ENCODE results near the gene SGTA. TPM values are rescaled to one million over a fixed set of nuclear protein-coding genes. Genes with fewer than 3 reads are reported as not detected.

The SGTA gene
- total and polyA plus RNA-seq, 2 of the 13 experiments (the other 11 are each of a cell fraction or from before 2014, with no cell fraction given), result 43.9 to 47.4 TPM

DNA sequence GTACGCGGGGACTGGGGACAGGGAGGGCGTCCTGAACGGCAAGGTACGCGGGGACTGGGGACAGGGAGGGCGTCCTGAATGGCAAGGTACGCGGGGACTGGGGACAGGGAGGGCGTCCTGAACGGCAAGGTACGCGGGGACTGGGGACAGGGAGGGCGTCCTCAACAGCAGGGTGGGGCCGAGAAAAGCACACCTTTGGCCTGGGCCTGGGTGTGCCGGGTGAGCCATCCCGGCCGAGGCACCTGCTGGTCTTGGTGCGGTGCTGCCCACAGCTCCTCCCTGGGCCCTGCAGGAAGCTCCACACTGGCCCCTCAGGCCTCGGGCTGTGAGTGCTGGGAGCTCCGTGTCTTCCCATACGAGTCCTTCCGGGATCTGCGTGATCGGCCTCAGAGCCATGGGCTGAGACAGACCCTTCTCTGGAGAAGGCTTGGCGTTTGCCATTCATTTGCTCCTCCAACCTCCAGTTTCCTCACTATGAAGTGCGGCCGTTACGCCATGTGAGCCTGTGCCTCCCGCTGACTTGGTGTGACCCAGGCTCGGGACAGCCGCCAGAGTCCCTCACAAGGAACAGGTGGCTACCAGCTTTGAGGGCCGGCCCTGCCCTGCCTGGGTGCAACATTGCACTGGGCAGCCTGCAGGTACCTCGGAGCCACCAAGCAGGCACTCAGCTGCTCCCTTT is 28.8 kb upstream of the SGTA start (continued):
- TF ChIP-seq, protein P1, sequence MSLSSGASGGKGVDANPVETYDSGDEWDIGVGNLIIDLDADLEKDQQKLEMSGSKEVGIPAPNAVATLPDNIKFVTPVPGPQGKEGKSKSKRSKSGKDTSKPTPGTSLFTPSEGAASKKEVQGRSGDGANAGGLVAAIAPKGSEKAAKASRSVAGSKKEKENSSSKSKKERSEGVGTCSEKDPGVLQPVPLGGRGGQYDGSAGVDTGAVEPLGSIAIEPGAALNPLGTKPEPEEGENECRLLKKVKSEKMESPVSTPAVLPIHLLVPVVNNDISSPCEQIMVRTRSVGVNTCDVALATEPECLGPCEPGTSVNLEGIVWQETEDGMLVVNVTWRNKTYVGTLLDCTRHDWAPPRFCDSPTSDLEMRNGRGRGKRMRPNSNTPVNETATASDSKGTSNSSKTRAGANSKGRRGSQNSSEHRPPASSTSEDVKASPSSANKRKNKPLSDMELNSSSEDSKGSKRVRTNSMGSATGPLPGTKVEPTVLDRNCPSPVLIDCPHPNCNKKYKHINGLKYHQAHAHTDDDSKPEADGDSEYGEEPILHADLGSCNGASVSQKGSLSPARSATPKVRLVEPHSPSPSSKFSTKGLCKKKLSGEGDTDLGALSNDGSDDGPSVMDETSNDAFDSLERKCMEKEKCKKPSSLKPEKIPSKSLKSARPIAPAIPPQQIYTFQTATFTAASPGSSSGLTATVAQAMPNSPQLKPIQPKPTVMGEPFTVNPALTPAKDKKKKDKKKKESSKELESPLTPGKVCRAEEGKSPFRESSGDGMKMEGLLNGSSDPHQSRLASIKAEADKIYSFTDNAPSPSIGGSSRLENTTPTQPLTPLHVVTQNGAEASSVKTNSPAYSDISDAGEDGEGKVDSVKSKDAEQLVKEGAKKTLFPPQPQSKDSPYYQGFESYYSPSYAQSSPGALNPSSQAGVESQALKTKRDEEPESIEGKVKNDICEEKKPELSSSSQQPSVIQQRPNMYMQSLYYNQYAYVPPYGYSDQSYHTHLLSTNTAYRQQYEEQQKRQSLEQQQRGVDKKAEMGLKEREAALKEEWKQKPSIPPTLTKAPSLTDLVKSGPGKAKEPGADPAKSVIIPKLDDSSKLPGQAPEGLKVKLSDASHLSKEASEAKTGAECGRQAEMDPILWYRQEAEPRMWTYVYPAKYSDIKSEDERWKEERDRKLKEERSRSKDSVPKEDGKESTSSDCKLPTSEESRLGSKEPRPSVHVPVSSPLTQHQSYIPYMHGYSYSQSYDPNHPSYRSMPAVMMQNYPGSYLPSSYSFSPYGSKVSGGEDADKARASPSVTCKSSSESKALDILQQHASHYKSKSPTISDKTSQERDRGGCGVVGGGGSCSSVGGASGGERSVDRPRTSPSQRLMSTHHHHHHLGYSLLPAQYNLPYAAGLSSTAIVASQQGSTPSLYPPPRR (CRISPR knock-in tag; IDR thresholded peaks at IDR 0.05; ENCODE audit: borderline replicate concordance), result 0 out of 2 replicates have a peak, but pooled peaks have one; percentile 4
- TF ChIP-seq, protein P2, sequence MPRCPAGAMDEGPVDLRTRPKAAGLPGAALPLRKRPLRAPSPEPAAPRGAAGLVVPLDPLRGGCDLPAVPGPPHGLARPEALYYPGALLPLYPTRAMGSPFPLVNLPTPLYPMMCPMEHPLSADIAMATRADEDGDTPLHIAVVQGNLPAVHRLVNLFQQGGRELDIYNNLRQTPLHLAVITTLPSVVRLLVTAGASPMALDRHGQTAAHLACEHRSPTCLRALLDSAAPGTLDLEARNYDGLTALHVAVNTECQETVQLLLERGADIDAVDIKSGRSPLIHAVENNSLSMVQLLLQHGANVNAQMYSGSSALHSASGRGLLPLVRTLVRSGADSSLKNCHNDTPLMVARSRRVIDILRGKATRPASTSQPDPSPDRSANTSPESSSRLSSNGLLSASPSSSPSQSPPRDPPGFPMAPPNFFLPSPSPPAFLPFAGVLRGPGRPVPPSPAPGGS (CRISPR knock-in tag; IDR thresholded peaks at IDR 0.05), result no peak
- TF ChIP-seq, protein P3, sequence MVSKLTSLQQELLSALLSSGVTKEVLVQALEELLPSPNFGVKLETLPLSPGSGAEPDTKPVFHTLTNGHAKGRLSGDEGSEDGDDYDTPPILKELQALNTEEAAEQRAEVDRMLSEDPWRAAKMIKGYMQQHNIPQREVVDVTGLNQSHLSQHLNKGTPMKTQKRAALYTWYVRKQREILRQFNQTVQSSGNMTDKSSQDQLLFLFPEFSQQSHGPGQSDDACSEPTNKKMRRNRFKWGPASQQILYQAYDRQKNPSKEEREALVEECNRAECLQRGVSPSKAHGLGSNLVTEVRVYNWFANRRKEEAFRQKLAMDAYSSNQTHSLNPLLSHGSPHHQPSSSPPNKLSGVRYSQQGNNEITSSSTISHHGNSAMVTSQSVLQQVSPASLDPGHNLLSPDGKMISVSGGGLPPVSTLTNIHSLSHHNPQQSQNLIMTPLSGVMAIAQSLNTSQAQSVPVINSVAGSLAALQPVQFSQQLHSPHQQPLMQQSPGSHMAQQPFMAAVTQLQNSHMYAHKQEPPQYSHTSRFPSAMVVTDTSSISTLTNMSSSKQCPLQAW (CRISPR knock-in tag; IDR thresholded peaks at IDR 0.05), result no peak
- TF ChIP-seq, protein P4, sequence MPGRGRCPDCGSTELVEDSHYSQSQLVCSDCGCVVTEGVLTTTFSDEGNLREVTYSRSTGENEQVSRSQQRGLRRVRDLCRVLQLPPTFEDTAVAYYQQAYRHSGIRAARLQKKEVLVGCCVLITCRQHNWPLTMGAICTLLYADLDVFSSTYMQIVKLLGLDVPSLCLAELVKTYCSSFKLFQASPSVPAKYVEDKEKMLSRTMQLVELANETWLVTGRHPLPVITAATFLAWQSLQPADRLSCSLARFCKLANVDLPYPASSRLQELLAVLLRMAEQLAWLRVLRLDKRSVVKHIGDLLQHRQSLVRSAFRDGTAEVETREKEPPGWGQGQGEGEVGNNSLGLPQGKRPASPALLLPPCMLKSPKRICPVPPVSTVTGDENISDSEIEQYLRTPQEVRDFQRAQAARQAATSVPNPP (CRISPR knock-in tag; IDR thresholded peaks at IDR 0.05), result no peak
- TF ChIP-seq, protein P5, sequence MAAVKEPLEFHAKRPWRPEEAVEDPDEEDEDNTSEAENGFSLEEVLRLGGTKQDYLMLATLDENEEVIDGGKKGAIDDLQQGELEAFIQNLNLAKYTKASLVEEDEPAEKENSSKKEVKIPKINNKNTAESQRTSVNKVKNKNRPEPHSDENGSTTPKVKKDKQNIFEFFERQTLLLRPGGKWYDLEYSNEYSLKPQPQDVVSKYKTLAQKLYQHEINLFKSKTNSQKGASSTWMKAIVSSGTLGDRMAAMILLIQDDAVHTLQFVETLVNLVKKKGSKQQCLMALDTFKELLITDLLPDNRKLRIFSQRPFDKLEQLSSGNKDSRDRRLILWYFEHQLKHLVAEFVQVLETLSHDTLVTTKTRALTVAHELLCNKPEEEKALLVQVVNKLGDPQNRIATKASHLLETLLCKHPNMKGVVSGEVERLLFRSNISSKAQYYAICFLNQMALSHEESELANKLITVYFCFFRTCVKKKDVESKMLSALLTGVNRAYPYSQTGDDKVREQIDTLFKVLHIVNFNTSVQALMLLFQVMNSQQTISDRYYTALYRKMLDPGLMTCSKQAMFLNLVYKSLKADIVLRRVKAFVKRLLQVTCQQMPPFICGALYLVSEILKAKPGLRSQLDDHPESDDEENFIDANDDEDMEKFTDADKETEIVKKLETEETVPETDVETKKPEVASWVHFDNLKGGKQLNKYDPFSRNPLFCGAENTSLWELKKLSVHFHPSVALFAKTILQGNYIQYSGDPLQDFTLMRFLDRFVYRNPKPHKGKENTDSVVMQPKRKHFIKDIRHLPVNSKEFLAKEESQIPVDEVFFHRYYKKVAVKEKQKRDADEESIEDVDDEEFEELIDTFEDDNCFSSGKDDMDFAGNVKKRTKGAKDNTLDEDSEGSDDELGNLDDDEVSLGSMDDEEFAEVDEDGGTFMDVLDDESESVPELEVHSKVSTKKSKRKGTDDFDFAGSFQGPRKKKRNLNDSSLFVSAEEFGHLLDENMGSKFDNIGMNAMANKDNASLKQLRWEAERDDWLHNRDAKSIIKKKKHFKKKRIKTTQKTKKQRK (IDR thresholded peaks at IDR 0.05; ENCODE audit: low read length), result no peak
- TF ChIP-seq HNRNPH1 (optimal IDR thresholded peaks at IDR 0.05; ENCODE audit: low read depth, low read length), result no peak
- TF ChIP-seq, protein P6, sequence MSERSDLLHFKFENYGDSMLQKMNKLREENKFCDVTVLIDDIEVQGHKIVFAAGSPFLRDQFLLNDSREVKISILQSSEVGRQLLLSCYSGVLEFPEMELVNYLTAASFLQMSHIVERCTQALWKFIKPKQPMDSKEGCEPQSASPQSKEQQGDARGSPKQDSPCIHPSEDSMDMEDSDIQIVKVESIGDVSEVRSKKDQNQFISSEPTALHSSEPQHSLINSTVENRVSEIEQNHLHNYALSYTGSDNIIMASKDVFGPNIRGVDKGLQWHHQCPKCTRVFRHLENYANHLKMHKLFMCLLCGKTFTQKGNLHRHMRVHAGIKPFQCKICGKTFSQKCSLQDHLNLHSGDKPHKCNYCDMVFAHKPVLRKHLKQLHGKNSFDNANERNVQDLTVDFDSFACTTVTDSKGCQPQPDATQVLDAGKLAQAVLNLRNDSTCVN (CRISPR knock-in tag; IDR thresholded peaks at IDR 0.05; ENCODE audit: borderline replicate concordance), result no peak

All from HepG2 (cell line).